Activated T-cell treated with anti-CD3 and anti-CD28 coated beads, Interleukin-2, amount 50 U/mL, for 24 hours (primary cell): ENCODE data around the gene RNF44.
"Not testable (repeated sequence)": the region's sequence is repeated elsewhere in the genome, so short reads cannot be mapped to it uniquely, and the experiment has no call there.

Experiments used
- DNase-seq: peaks from one replicate; pipeline ENCODE4 v3.0.0-alpha.2; 2020
- H3K27ac Mint-ChIP-seq: 2 replicates; pipeline ENCODE4 v1.8.0; 2020; ENCODE audit warnings: mild to moderate bottlenecking, mixed read lengths
- H3K27me3 Mint-ChIP-seq: 2 replicates; pipeline ENCODE4 v1.8.0; 2020; ENCODE audit warnings: mixed read lengths
- H3K36me3 Mint-ChIP-seq: 2 replicates; pipeline ENCODE4 v1.8.0; 2020; ENCODE audit warnings: low read depth, mixed read lengths
- H3K4me1 Mint-ChIP-seq: 2 replicates; pipeline ENCODE4 v1.8.0; 2020; ENCODE audit warnings: low read depth, mixed read lengths
- H3K4me3 Mint-ChIP-seq: 2 replicates; pipeline ENCODE4 v1.8.0; 2020; ENCODE audit warnings: mild to moderate bottlenecking, moderate library complexity, mixed read lengths
- H3K9me3 Mint-ChIP-seq: 2 replicates; pipeline ENCODE4 v1.8.0; 2020; ENCODE audit warnings: mixed read lengths

The RNF44 gene

GRCh38 chr5:176562189-176562588, 25.0 kb upstream of the RNF44 start:
- H3K27ac Mint-ChIP-seq, result no peak overlapping the region
- H3K9me3 Mint-ChIP-seq, result no peaks in the 10 kb centered on the region
- peaks cover 28% of the 10 kb centered on the region for H3K4me1 Mint-ChIP-seq
- no peaks in the 10 kb centered on the region for H3K36me3 Mint-ChIP-seq
- no peak overlapping the region for H3K4me3 Mint-ChIP-seq
- no peak for DNase-seq
- H3K27me3 Mint-ChIP-seq, result no peaks in the 10 kb centered on the region

GRCh38 chr5:176561259-176561658, 24.1 kb upstream of the RNF44 start:
- no peak overlapping the region for H3K4me3 Mint-ChIP-seq
- H3K4me1 Mint-ChIP-seq, result peaks cover 31% of the 10 kb centered on the region

GRCh38 chr5:176560364-176560763, 23.2 kb upstream of the RNF44 start:
- no peak overlapping the region for H3K27ac Mint-ChIP-seq
- H3K9me3 Mint-ChIP-seq, result no peaks in the 10 kb centered on the region
- H3K27me3 Mint-ChIP-seq, result no peaks in the 10 kb centered on the region
- H3K4me1 Mint-ChIP-seq, result peaks cover 38% of the 10 kb centered on the region
- no peaks in the 10 kb centered on the region for H3K36me3 Mint-ChIP-seq
- no peak for DNase-seq
- H3K4me3 Mint-ChIP-seq, result no peak overlapping the region

More at GRCh38 chr5:176561259-176561658, 24.1 kb upstream of the RNF44 start:
- Mint-ChIP-seq H3K9me3 (no peaks in the 10 kb centered on the region), H3K36me3 (no peaks in the 10 kb centered on the region), H3K27me3 (no peaks in the 10 kb centered on the region), H3K27ac (no peak overlapping the region)
- DNase-seq, result no peak

GRCh38 chr5:176559683-176560082, 22.5 kb upstream of the RNF44 start:
- H3K27ac Mint-ChIP-seq, result no peak overlapping the region
- no peak overlapping the region for H3K4me3 Mint-ChIP-seq
- no peaks in the 10 kb centered on the region for H3K27me3 Mint-ChIP-seq
- H3K4me1 Mint-ChIP-seq, result peaks cover 45% of the 10 kb centered on the region
- DNase-seq, result no peak
- H3K9me3 Mint-ChIP-seq, result no peaks in the 10 kb centered on the region
- H3K36me3 Mint-ChIP-seq, result no peaks in the 10 kb centered on the region

GRCh38 chr5:176557846-176558245, 20.6 kb upstream of the RNF44 start:
- no peaks in the 10 kb centered on the region for H3K9me3 Mint-ChIP-seq
- no peak overlapping the region for H3K27ac Mint-ChIP-seq
- no peaks in the 10 kb centered on the region for H3K27me3 Mint-ChIP-seq

GRCh38 chr5:176553260-176554085, 16.3 kb upstream of the RNF44 start:
- Mint-ChIP-seq H3K4me1 (peaks cover 56% of the 10 kb centered on the region), H3K27me3 (no peaks in the 10 kb centered on the region), H3K36me3 (no peaks in the 10 kb centered on the region), H3K27ac (peak overlapping the region; percentile 69), H3K4me3 (no peak overlapping the region), H3K9me3 (no peaks in the 10 kb centered on the region)
- DNase-seq, result no peak

More at GRCh38 chr5:176557846-176558245, 20.6 kb upstream of the RNF44 start:
- Mint-ChIP-seq H3K4me1 (peaks cover 61% of the 10 kb centered on the region), H3K36me3 (no peaks in the 10 kb centered on the region), H3K4me3 (no peak overlapping the region)
- no peak for DNase-seq

GRCh38 chr5:176552332-176552869, 15.2 kb upstream of the RNF44 start:
- H3K4me3 Mint-ChIP-seq, result no peak overlapping the region
- no peaks in the 10 kb centered on the region for H3K27me3 Mint-ChIP-seq
- peaks cover 67% of the 10 kb centered on the region for H3K4me1 Mint-ChIP-seq
- H3K9me3 Mint-ChIP-seq, result no peaks in the 10 kb centered on the region
- no peaks in the 10 kb centered on the region for H3K36me3 Mint-ChIP-seq
- no peak for DNase-seq
- no peak overlapping the region for H3K27ac Mint-ChIP-seq

- not testable (repeated sequence) for H3K27me3 Mint-ChIP-seq, H3K9me3 Mint-ChIP-seq, DNase-seq, H3K36me3 Mint-ChIP-seq
- peak overlapping the region; percentile 52 for H3K4me3 Mint-ChIP-seq
- H3K4me1 Mint-ChIP-seq, result peaks cover 67% of the 10 kb centered on the region
- peak overlapping the region; percentile 72 for H3K27ac Mint-ChIP-seq
Observed at GRCh38 chr5:176550937-176551336, 13.7 kb upstream of the RNF44 start.

GRCh38 chr5:176550275-176550831, 13.2 kb upstream of the RNF44 start:
- peak overlapping the region; percentile 52 for H3K4me3 Mint-ChIP-seq
- peaks cover 68% of the 10 kb centered on the region for H3K4me1 Mint-ChIP-seq
- H3K36me3 Mint-ChIP-seq, result no peaks in the 10 kb centered on the region
- no peaks in the 10 kb centered on the region for H3K9me3 Mint-ChIP-seq
- H3K27ac Mint-ChIP-seq, result peak overlapping the region; percentile 72
- no peaks in the 10 kb centered on the region for H3K27me3 Mint-ChIP-seq
- DNase-seq, result no peak

GRCh38 chr5:176549871-176550270, 12.7 kb upstream of the RNF44 start:
- no peak for DNase-seq
- Mint-ChIP-seq H3K4me1 (peaks cover 68% of the 10 kb centered on the region), H3K27me3 (no peaks in the 10 kb centered on the region), H3K9me3 (no peaks in the 10 kb centered on the region), H3K36me3 (no peaks in the 10 kb centered on the region), H3K4me3 (no peak overlapping the region), H3K27ac (peak overlapping the region; percentile 72)

- H3K27ac Mint-ChIP-seq, result peak within 1 kb of the TSS; percentile 72
- no peaks in the 10 kb centered on the region for H3K36me3 Mint-ChIP-seq
- H3K9me3 Mint-ChIP-seq, result no peaks in the 10 kb centered on the region
- peaks cover 68% of the 10 kb centered on the region for H3K4me1 Mint-ChIP-seq
- H3K27me3 Mint-ChIP-seq, result no peaks in the 10 kb centered on the region
- DNase-seq, result no peak
- no peak within 1 kb of the TSS for H3K4me3 Mint-ChIP-seq
Observed at GRCh38 chr5:176548967-176549444, 11.8 kb upstream of the RNF44 start, which contains the start of gene CDHR2. TSS of gene CDHR2 (plus strand) at chr5:176549342. CDS start at chr5:176565353, 16,011 bp downstream.

- Mint-ChIP-seq H3K27me3 (no peaks in the 10 kb centered on the region), H3K4me3 (no peak overlapping the region), H3K4me1 (peaks cover 59% of the 10 kb centered on the region), H3K36me3 (peaks cover 3% of the 10 kb centered on the region), H3K27ac (peak overlapping the region; percentile 76), H3K9me3 (no peaks in the 10 kb centered on the region)
- no peak for DNase-seq
Observed at GRCh38 chr5:176547802-176548201, 10.6 kb upstream of the RNF44 start.

GRCh38 chr5:176545737-176546509, 8.7 kb upstream of the RNF44 start:
- DNase-seq, result no peak
- H3K4me1 Mint-ChIP-seq, result peaks cover 64% of the 10 kb centered on the region
- H3K27me3 Mint-ChIP-seq, result no peaks in the 10 kb centered on the region
- H3K27ac Mint-ChIP-seq, result peak overlapping the region; percentile 50
- peaks cover 9% of the 10 kb centered on the region for H3K36me3 Mint-ChIP-seq
- H3K4me3 Mint-ChIP-seq, result no peak overlapping the region
- H3K9me3 Mint-ChIP-seq, result no peaks in the 10 kb centered on the region

- Mint-ChIP-seq H3K27me3 (no peaks in the 10 kb centered on the region), H3K9me3 (no peaks in the 10 kb centered on the region), H3K4me1 (peaks cover 64% of the 10 kb centered on the region), H3K27ac (peak overlapping the region; percentile 50), H3K36me3 (peaks cover 9% of the 10 kb centered on the region), H3K4me3 (peak overlapping the region; percentile 18)
- no peak for DNase-seq
Observed at GRCh38 chr5:176545388-176545736, 8.2 kb upstream of the RNF44 start.
